Duodenal mucosa (tissue), 2 donors: ENCODE data around the gene CUX1.

Source experiments
- H3K27ac ChIP-seq: one replicate; pipeline ENCODE4 v1.7.0; 2013; ENCODE audit warnings: low read depth, low read length
- H3K27me3 ChIP-seq, 2 donors: one replicate each; pipeline ENCODE4 v1.7.0; 2013; ENCODE audit warnings: low read length in 2 of 2, control low read depth in 1 of 2; ENCODE audit not compliant: insufficient read depth in 2 of 2, control insufficient read depth in 1 of 2
- H3K36me3 ChIP-seq, 2 donors: one replicate each; pipeline ENCODE4 v1.7.0; 2013; ENCODE audit warnings: low read length in 2 of 2, control low read depth in 1 of 2; ENCODE audit not compliant: insufficient read depth in 2 of 2, control insufficient read depth in 1 of 2
- H3K4me1 ChIP-seq, 2 donors: one replicate each; pipeline ENCODE4 v1.7.0; 2013; ENCODE audit warnings: low read length in 2 of 2, control low read depth in 1 of 2; ENCODE audit not compliant: insufficient read depth in 2 of 2, control insufficient read depth in 1 of 2
- H3K4me3 ChIP-seq, 2 donors: one replicate each; pipeline ENCODE4 v1.7.0; 2013; ENCODE audit warnings: low read length in 2 of 2, low read depth in 1 of 2
- H3K9ac ChIP-seq, 2 donors: one replicate each; pipeline ENCODE4 v1.7.0; 2013; ENCODE audit warnings: low read length in 2 of 2, low read depth in 1 of 2
- H3K9me3 ChIP-seq, 2 donors: one replicate each; pipeline ENCODE4 v1.7.0; 2013; ENCODE audit warnings: low read length in 2 of 2, control low read depth in 1 of 2; ENCODE audit not compliant: control insufficient read depth in 1 of 2

Gene CUX1

DNA sequence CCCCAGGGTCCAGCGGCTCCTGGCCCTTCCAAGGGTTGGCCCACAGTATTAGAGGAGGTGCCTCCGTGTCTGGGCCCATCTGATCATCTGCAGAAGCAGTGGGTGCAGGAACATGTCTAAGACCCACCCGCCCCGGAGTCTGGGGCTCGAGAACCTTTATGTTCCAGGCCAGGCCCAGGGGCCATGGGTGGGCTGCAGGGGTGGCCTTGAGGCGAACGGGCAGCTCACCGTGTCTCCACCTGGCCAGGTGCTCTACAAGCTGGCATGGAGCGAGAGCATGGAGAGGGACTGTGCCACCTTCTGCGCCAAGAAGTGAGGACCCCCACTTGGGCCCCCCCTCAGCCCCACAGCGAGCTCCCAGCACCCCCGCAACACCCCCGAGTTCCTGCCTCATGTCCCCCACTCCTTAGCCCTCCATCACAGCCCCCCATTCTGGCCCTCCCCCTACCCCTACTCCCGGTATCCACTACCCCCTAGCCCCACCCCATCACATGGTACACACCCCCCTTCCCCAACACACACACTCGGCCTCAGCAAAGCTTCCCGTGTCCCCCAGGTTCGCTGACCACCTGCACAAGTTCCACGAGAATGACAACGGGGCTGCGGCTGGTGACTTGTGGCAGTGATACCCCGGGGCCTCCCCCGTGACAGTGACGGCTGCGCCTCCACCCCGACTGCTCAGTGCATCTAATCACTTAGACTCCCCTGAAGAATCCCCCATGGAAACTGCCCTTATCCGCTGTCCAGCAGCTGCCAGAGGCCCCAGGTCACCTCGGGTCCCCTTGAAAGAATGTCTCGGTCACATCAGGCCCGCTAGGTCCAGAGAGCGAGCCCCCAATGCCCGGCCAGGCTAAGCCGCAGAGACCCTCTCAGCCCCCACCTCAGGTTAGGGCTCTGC, 465.3 kb downstream of the CUX1 start:
- Histone ChIP-seq H3K27me3 (no peaks in the 10 kb centered on the region), H3K27ac (no peak overlapping the region)

DNA sequence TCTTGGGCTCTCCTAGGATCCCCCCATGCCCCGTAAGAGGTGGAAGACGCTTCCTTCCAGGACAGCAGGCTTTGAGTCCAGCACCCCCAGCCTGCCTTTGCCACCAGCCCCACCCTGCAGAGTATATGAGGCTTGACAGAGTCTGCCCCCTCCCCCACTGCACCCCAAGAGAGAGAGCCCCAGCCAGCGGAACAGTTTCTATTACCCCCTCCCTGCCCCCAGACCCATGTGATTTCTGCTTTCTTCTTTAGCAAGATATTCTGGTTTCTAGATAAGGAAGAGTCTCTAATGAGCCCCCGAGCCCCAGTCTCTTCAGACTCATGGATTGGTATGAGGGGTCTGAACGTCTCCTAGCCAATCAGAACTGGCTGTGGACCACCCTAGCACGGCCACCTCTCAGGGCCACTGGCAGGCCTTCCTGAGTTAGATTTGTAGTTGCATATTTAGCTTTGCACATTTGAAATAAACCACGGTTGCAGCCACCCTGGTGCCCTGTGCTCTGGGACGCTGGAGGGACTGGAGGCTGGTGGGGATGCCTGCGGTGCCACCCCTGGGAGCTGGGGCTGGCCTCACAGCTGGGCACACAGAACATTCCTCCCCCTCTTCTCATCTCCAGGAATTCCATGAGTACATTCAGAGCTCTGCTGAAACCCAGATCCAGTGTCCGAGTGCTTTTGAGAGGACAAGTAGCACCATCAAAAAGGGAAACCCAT, 466.2 kb downstream of the CUX1 start:
- Histone ChIP-seq H3K4me1 (peaks cover 14 to 37% of the 10 kb centered on the region in 2 donors), H3K27ac (no peak overlapping the region), H3K9me3 (no peaks in the 10 kb centered on the region), H3K27me3 (no peaks in the 10 kb centered on the region), H3K36me3 (no peaks in the 10 kb centered on the region), H3K9ac (no peak overlapping the region), H3K4me3 (no peak overlapping the region)

More for the DNA sequence above, 465.3 kb downstream of the CUX1 start:
- Histone ChIP-seq H3K4me3 (no peak overlapping the region), H3K9me3 (no peaks in the 10 kb centered on the region), H3K4me1 (peaks cover 5 to 28% of the 10 kb centered on the region in 2 donors), H3K36me3 (no peaks in the 10 kb centered on the region), H3K9ac (no peak overlapping the region)

- Histone ChIP-seq H3K4me1 (peaks cover 17 to 35% of the 10 kb centered on the region in 2 donors), H3K27ac (no peak overlapping the region)
Measured at GRCh38 chr7:102284399-102284798, 467.0 kb downstream of the CUX1 start.

DNA sequence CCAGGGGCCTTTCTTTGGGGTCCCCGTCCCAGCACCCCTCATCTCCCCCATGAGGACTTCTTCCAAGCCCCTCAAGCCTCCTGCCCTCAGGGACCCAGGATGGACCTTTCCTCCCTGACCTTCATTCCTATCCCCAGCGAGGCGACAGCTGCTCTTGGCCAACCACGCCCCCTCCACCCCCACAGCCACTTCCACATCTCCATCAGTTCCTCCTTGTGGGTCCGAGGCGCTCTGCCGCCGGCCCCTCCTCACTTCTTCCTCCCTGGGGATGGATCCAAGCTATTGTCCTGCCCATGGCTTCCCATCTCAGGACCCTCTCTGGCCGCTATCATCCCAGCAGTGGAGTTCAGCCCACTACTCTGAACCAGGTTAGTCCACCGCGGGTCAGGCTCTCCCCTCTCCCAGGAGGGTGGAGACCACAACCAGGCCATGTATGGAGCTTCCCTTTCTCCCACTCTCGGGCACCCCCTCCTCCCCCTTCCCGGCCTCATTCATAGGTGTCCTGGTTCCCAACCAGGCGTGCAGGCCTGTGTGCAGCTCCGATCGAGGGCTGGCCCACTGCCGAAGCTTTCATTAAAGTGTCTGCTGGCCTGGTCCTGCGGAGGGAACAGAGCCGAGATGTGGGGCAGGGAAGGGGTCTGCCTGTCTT, 467.6 kb downstream of the CUX1 start:
- Histone ChIP-seq H3K9ac (no peak overlapping the region), H3K4me3 (peak overlapping the region; percentile 34 to 43), H3K4me1 (peaks cover 17 to 32% of the 10 kb centered on the region in 2 donors), H3K9me3 (no peaks in the 10 kb centered on the region), H3K27me3 (no peaks in the 10 kb centered on the region), H3K27ac (no peak overlapping the region), H3K36me3 (no peaks in the 10 kb centered on the region)

More at GRCh38 chr7:102284399-102284798, 467.0 kb downstream of the CUX1 start:
- Histone ChIP-seq H3K36me3 (no peaks in the 10 kb centered on the region), H3K4me3 (no peak overlapping the region), H3K27me3 (no peaks in the 10 kb centered on the region), H3K9ac (no peak overlapping the region), H3K9me3 (no peaks in the 10 kb centered on the region)

DNA sequence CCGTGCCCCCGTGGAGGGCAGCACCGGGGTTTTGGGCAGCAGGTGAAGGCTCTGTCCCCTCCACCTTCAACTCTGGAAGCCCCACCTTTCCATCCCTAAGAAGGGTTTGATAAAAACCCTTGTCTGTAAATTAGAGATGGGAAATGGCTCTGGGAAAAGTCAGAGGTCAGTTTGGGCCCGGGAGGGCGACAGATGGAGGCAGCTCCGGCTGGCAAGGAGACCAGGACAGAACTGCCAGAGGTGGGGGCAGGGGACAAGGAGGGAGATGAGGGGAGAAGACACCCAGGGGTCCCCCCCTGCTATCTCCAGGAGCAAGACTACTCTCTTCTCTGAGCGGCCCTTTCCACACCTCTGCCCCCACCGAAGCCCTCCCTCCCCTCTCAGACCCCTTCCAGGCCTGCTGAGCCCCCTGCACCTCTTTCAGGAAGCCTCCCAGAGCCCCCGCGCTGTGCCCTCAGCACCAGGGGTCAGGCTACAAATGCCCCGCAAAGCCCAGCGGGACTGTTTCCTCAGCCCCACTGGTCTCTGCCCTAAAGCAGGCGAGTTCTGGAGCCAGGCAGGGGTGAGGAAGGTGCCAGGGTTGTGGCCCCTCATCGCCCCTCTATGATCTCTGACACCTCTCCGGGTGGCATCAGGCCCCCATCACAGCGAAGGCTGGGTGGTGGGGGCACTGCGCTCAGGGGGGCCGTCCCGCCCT, 468.3 kb downstream of the CUX1 start:
- H3K36me3 ChIP-seq, result no peaks in the 10 kb centered on the region
- peaks cover 17 to 32% of the 10 kb centered on the region in 2 donors for H3K4me1 ChIP-seq
- H3K4me3 ChIP-seq, result peak overlapping the region; percentile 59 to 67
- no peaks in the 10 kb centered on the region for H3K27me3 ChIP-seq
- H3K9ac ChIP-seq, result peak overlapping the region; percentile 39 to 69
- no peaks in the 10 kb centered on the region for H3K9me3 ChIP-seq
- H3K27ac ChIP-seq, result peak overlapping the region; percentile 50

GRCh38 chr7:102286237-102287110, 469.0 kb downstream of the CUX1 start, which contains the start of gene SH2B2:
Gene SH2B2 (plus strand): TSS chr7:102286868. CDS start chr7:102300551, 13,683 bp downstream.
- peaks cover 17 to 32% of the 10 kb centered on the region in 2 donors for H3K4me1 ChIP-seq
- H3K36me3 ChIP-seq, result no peaks in the 10 kb centered on the region

DNA sequence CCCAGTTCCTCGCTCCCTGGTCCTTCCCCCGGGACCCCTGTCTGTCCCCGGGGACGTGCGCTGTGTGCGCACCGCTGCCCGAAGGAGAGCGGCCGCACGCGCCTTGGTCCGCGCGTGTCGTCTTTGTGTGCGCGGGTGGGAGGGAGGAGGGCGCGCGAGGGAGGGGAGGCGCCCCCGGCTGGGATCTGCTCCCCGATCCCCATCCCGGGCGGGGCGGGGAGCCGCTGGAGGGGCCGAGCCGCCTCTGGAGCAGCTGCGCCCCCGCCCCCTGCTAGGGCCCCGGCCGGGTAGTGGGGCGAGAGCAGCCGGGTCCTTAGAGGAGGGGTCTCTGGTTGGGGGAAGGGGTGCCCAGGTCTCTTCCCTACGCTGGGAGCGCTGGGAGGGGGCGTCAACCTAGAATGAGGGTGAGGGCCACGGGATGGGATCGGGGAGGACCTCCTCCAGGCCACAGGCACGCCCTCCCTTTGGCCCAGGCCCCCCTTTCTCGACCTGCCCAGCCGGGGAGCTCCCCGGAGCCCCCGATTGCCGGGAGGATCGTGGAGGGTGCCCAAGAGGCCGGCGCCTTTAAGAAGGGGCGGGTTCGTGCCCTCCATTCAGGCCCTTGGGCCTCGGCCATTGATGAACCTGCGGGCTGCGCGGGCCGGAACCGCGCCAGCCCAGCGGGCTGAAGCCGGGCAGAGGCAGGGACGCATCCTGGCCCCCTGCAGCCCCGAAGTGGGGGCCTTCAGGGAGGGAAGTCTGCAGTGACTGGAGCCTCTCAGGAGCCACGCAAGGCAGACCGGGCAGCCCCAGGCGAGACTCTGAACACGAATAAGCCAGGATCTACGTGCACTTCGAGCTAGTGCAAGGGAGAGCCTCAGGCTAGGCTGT, 469.9 kb downstream of the CUX1 start:
- peak overlapping the region; percentile 79 to 83 for H3K4me3 ChIP-seq
- no peak overlapping the region for H3K27ac ChIP-seq
- no peaks in the 10 kb centered on the region for H3K36me3 ChIP-seq
- H3K4me1 ChIP-seq, result peaks cover 17 to 32% of the 10 kb centered on the region in 2 donors
- H3K9me3 ChIP-seq, result no peaks in the 10 kb centered on the region
- H3K27me3 ChIP-seq, result no peaks in the 10 kb centered on the region
- peak overlapping the region; percentile 52 to 69 for H3K9ac ChIP-seq

More at GRCh38 chr7:102286237-102287110, 469.0 kb downstream of the CUX1 start, which contains the start of gene SH2B2:
- no peaks in the 10 kb centered on the region for H3K9me3 ChIP-seq
- peak within 1 kb of the TSS; percentile 50 for H3K27ac ChIP-seq
- peak within 1 kb of the TSS; percentile 52 to 69 for H3K9ac ChIP-seq
- H3K27me3 ChIP-seq, result no peaks in the 10 kb centered on the region
- peak within 1 kb of the TSS; percentile 79 to 83 for H3K4me3 ChIP-seq

DNA sequence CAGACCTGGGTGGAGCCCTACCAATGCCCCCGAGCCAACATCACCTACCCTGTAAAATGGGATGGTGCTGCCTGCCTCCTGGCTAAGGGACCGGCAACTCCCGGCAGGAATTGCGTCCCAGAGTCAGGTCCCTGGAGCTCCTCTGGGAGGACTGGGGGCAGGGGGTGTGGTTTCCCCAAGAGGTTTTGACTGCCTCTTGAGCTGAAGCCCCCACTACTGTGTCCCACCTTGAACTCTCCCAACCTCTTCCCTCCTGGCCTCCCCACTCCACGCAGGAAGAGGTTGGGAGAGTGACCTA, 470.5 kb downstream of the CUX1 start:
- Histone ChIP-seq H3K9ac (peak overlapping the region; percentile 52 to 69), H3K9me3 (no peaks in the 10 kb centered on the region), H3K4me1 (peaks cover 17 to 32% of the 10 kb centered on the region in 2 donors), H3K27ac (no peak overlapping the region), H3K27me3 (no peaks in the 10 kb centered on the region), H3K36me3 (no peaks in the 10 kb centered on the region), H3K4me3 (peak overlapping the region; percentile 79 to 83)
